ENCODE results near the gene KCNC4. TPM values are rescaled to one million over a fixed set of nuclear protein-coding genes. Genes with fewer than 3 reads are reported as not detected.

Gene KCNC4
- total RNA-seq, 4 donors from 2014 or later = 2.1 to 29.4 (median 3.9) TPM

DNA sequence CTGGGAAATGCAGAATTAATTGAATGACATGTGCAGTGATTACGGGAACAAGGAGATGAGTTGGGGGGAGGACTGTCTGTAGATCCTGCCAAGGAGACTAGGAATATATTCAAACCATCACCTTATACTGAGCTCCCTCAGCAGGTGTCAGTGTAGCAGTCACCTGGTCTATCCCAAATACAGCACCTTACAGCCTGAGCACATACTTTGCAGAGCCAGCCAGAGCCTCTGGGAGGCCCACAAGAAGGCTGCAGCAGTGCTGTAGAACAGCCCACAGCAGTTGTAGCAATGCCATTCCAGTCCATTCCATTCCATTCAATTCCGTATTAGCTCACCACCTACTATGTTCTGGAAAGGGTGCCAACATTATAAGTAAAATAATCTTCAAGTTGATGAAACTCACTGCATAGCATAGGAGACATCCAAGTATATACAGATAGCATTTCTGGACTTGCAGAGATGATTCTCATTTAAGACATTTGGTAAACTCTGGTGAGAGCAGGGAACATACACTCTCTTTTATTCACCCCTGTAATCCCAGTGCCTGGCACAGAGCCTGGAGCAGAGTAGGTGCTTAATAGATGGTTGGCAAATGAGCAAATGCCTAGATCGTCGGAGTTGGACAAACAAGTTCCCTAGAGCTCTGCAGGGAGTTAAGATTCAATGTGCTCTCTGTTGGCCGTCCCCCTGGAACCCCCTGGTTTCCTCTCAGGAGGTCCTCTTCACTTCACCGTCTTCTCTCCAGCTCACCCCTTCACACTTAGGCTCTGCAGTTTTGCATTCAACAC, 44.7 kb downstream of the KCNC4 start:
- intact Hi-C loops (cut with DNase I; ENCODE audit: low total_unique reads) = no loop called here
- no peak overlapping the region for H3K4me3 ChIP-seq
- H3K4me1 ChIP-seq = no peaks in the 10 kb centered on the region
- no peak overlapping the region for H3K27ac ChIP-seq
- no peak for TF ChIP-seq CTCF (IDR thresholded peaks at IDR 0.05)
- TF ChIP-seq POLR2A (IDR thresholded peaks at IDR 0.05) = no peak
- H3K27me3 ChIP-seq = no peaks in the 10 kb centered on the region
- no peaks in the 10 kb centered on the region for H3K9me3 ChIP-seq
- DNase-seq = no peak
- no peaks in the 10 kb centered on the region for H3K36me3 ChIP-seq

DNA sequence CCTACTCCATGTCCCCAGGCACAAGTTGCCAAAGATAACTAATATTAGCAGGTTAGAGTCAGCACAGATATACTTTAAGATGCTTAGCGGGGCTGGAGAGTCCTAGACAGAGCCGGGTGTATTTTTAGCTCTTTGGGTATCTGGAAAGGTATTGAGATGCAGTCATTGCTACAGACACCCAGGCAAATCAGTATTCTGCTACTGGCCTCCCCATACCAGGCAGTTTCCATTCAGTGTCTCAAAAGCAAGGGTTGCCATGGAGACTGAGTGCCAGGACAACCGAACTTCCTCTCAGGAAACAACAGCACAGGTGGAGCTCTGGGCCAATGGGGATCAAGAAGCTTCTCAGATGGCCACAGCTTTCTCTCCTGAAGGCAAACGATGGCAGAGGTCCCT, 45.3 kb downstream of the KCNC4 start:
- Histone ChIP-seq H3K4me1 (no peaks in the 10 kb centered on the region), H3K9me3 (no peaks in the 10 kb centered on the region), H3K4me3 (no peak overlapping the region), H3K36me3 (no peaks in the 10 kb centered on the region), H3K27ac (no peak overlapping the region), H3K27me3 (no peaks in the 10 kb centered on the region)
- intact Hi-C loops (cut with DNase I; ENCODE audit: low total_unique reads) = no loop called here
- TF ChIP-seq POLR2A (IDR thresholded peaks at IDR 0.05) = no peak
- TF ChIP-seq CTCF (IDR thresholded peaks at IDR 0.05) = no peak
- no peak for DNase-seq

- TF ChIP-seq CTCF (IDR thresholded peaks at IDR 0.05) = no peak
- no peak for TF ChIP-seq POLR2A (IDR thresholded peaks at IDR 0.05)
- Histone ChIP-seq H3K4me3 (no peak overlapping the region), H3K36me3 (no peaks in the 10 kb centered on the region), H3K9me3 (no peaks in the 10 kb centered on the region), H3K4me1 (no peaks in the 10 kb centered on the region), H3K27ac (no peak overlapping the region), H3K27me3 (no peaks in the 10 kb centered on the region)
- intact Hi-C loops (cut with DNase I; ENCODE audit: low total_unique reads) = no loop called here
- no peak for DNase-seq
Observed at GRCh38 chr1:110258734-110259133, 48.6 kb downstream of the KCNC4 start.

DNA sequence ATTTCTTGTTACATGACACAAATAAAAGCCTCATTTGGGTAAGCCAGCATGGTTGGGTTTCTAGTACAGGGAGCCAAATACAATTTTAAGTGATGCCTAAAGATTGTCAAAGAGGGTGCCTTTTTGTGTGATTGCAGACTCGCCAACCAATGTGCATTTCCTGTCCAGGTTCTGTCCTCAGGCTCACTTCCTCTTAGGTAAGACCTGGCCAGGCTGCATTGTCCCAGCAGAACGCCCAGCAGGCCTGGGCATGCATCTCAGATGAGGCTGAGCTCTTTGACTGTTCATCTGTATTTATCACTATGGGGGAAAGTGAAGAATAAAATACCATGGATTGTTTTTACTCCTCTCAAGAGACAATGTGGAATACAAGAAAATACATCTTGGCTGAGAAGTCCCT, 49.7 kb downstream of the KCNC4 start:
- Histone ChIP-seq H3K27me3 (no peaks in the 10 kb centered on the region), H3K36me3 (no peaks in the 10 kb centered on the region), H3K9me3 (no peaks in the 10 kb centered on the region), H3K4me3 (no peak overlapping the region), H3K27ac (no peak overlapping the region), H3K4me1 (no peaks in the 10 kb centered on the region)
- intact Hi-C loops (cut with DNase I; ENCODE audit: low total_unique reads) = no loop called here
- TF ChIP-seq CTCF (IDR thresholded peaks at IDR 0.05) (no peak), POLR2A (IDR thresholded peaks at IDR 0.05) (no peak)
- no peak for DNase-seq

Small RNA genes lying within 50 kb of the gene (small RNA-seq; reads per million reads assigned to genes)
- not detected for gene AL137790.1

Other genes with a start within 250 kb of the KCNC4 start
- 100 to 1,000 TPM in 1 of 4 donors, 10 to 100 TPM in 3; 51.2 to 183 (median 70.2) TPM for gene AHCYL1, start 225.5 kb upstream of the KCNC4 start, total RNA-seq
- gene STRIP1, start 175.7 kb upstream of the KCNC4 start, total RNA-seq = 100 to 1,000 TPM in 1 of 4 donors, 10 to 100 TPM in 3; 17.1 to 102 (median 42.0) TPM
- gene ALX3, start 139.6 kb upstream of the KCNC4 start, total RNA-seq = under 1 TPM in 2 of 4 donors, not detected in 2; 0.21 to 0.26 TPM
- not detected for gene UBL4B, start 97.9 kb upstream of the KCNC4 start, total RNA-seq
- under 1 TPM in 2 of 4 donors, not detected in 2; 0.07 to 0.15 TPM for gene SLC6A17, start 59.8 kb upstream of the KCNC4 start, total RNA-seq
- 10 to 100 TPM in 3 of 4 donors, 1 to 10 TPM in 1; 9.2 to 71.1 (median 20.8) TPM for gene RBM15, start 129.1 kb downstream of the KCNC4 start, total RNA-seq
- 10 to 100 TPM in 1 of 4 donors, 1 to 10 TPM in 3; 2.3 to 11.3 (median 4.6) TPM for gene SLC16A4, start 180.7 kb downstream of the KCNC4 start, total RNA-seq
- 100 to 1,000 TPM in 1 of 4 donors, 10 to 100 TPM in 2, 1 to 10 TPM in 1; 5.4 to 117 (median 58.5) TPM for gene LAMTOR5, start 197.4 kb downstream of the KCNC4 start, total RNA-seq
- gene PROK1, start 240.8 kb downstream of the KCNC4 start, total RNA-seq = 1 to 10 TPM in 1 of 4 donors, not detected in 3; 1.4 TPM